ENCODE results near the gene PPIL4.

The PPIL4 gene

DNA sequence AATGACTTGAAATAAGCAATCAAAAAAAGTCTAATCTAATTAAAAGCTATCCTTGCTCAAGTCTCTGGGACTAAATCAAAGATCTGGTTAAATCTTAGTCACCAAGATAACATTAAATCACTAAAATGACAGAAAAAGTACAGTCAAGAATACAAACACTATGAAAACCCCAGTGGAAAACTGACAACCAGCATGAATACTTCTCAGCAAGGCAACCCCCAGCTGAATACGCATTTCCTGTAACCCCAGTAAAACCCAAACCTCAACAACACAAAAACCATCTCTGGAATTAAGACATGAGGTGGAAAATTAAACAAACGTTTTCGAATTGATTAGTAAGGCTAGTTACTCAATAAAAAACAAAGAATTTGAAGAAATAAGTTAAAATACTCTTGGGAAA, 37.4 kb downstream of the PPIL4 start:
- H3K4me2 ChIP-seq (ENCODE audit: low read length): no peak overlapping the region
- H3K23ac ChIP-seq (ENCODE audit: low read length): no peak overlapping the region
- no peak for DNase-seq
- H2AK5ac ChIP-seq (ENCODE audit: low read length): no peak overlapping the region
- H3K79me1 ChIP-seq (ENCODE audit: low read length): no peaks in the 10 kb centered on the region
- H2BK120ac ChIP-seq (ENCODE audit: insufficient read depth, low read length, poor library complexity): no peak overlapping the region
- H2BK12ac ChIP-seq (ENCODE audit: low read length): no peak overlapping the region
- no peak overlapping the region for H4K12ac ChIP-seq (ENCODE audit: low read depth, low read length)
- no peak overlapping the region for H3K9ac ChIP-seq (ENCODE audit: low read length)
- H2BK5ac ChIP-seq (ENCODE audit: low read depth, low read length, poor library complexity): no peak overlapping the region
- H3K4me3 ChIP-seq (ENCODE audit: low read depth, low read length): no peak overlapping the region
- H3K18ac ChIP-seq (ENCODE audit: low read length): no peak overlapping the region
- peaks cover 6% of the 10 kb centered on the region in 2 experiments for H3K36me3 ChIP-seq (ENCODE audit: control insufficient read depth in 1 of 2, insufficient read depth in 2 of 2, low read length in 2 of 2)
- no peak overlapping the region for H3K27ac ChIP-seq (ENCODE audit: low read depth, low read length)
- H3K79me2 ChIP-seq (ENCODE audit: control insufficient read depth, insufficient read depth, low read length, poor library complexity): no peaks in the 10 kb centered on the region
- H3K9me3 ChIP-seq (ENCODE audit: insufficient read depth, low read depth, low read length): no peaks in the 10 kb centered on the region
- no peak overlapping the region for H2AFZ ChIP-seq (ENCODE audit: insufficient read depth, low read length, poor library complexity)
- no peak overlapping the region for H3K4ac ChIP-seq (ENCODE audit: low read depth, low read length)
- no peak overlapping the region for H3K14ac ChIP-seq (ENCODE audit: low read length)
- no peak overlapping the region for H4K91ac ChIP-seq (ENCODE audit: low read depth, low read length)
- H4K8ac ChIP-seq (ENCODE audit: low read depth, low read length): no peak overlapping the region
- no CpG with 5 or more reads among the region's 3 CpGs for WGBS (ENCODE audit: extremely low coverage, insufficient coverage, insufficient read length)
- H3K4me1 ChIP-seq (ENCODE audit: control insufficient read depth in 1 of 2, insufficient read depth in 2 of 2, low read length in 2 of 2): no peaks in the 10 kb centered on the region
- H3K27me3 ChIP-seq (ENCODE audit: insufficient read depth, low read length): no peaks in the 10 kb centered on the region

DNA sequence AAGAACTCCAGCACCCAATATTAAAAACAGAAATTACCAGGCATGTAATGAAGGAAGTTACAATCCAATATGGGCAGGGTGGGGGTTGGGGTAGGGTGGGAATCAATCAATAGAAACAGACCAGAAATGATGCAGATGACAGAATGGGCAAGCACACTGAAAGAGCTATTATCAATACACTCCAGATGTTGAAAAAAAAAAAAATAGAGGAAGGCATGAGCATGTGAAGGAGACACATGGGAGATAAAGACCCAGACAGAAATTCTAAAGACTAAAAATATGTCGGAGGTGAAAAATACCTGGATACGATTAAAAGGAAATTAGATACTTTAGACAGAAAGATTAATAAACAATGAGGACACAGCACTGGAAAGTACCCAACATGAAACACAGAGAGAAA, 42.0 kb downstream of the PPIL4 start:
- H3K9ac ChIP-seq (ENCODE audit: low read length): no peak overlapping the region
- no peak overlapping the region for H3K4me3 ChIP-seq (ENCODE audit: low read depth, low read length)
- no peak overlapping the region for H2BK12ac ChIP-seq (ENCODE audit: low read length)
- no peak overlapping the region for H3K14ac ChIP-seq (ENCODE audit: low read length)
- no peak overlapping the region for H3K23ac ChIP-seq (ENCODE audit: low read length)
- H2AFZ ChIP-seq (ENCODE audit: insufficient read depth, low read length, poor library complexity): no peak overlapping the region
- no peak overlapping the region for H2AK5ac ChIP-seq (ENCODE audit: low read length)
- no peak overlapping the region for H2BK120ac ChIP-seq (ENCODE audit: insufficient read depth, low read length, poor library complexity)
- no peaks in the 10 kb centered on the region for H3K27me3 ChIP-seq (ENCODE audit: insufficient read depth, low read length)
- WGBS (ENCODE audit: extremely low coverage, insufficient coverage, insufficient read length): no CpG with 5 or more reads among the region's 2 CpGs
- no peaks in the 10 kb centered on the region for H3K9me3 ChIP-seq (ENCODE audit: insufficient read depth, low read depth, low read length)
- H3K18ac ChIP-seq (ENCODE audit: low read length): no peak overlapping the region
- no peak overlapping the region for H2BK5ac ChIP-seq (ENCODE audit: low read depth, low read length, poor library complexity)
- no peaks in the 10 kb centered on the region for H3K79me2 ChIP-seq (ENCODE audit: control insufficient read depth, insufficient read depth, low read length, poor library complexity)
- no peak overlapping the region for H4K12ac ChIP-seq (ENCODE audit: low read depth, low read length)
- no peaks in the 10 kb centered on the region for H3K4me1 ChIP-seq (ENCODE audit: control insufficient read depth in 1 of 2, insufficient read depth in 2 of 2, low read length in 2 of 2)
- no peak overlapping the region for H4K8ac ChIP-seq (ENCODE audit: low read depth, low read length)
- H4K91ac ChIP-seq (ENCODE audit: low read depth, low read length): no peak overlapping the region
- H3K4ac ChIP-seq (ENCODE audit: low read depth, low read length): no peak overlapping the region
- H3K4me2 ChIP-seq (ENCODE audit: low read length): no peak overlapping the region
- H3K79me1 ChIP-seq (ENCODE audit: low read length): no peaks in the 10 kb centered on the region
- peaks cover 0 to 2% of the 10 kb centered on the region in 2 experiments for H3K36me3 ChIP-seq (ENCODE audit: control insufficient read depth in 1 of 2, insufficient read depth in 2 of 2, low read length in 2 of 2)
- no peak for DNase-seq
- H3K27ac ChIP-seq (ENCODE audit: low read depth, low read length): no peak overlapping the region

DNA sequence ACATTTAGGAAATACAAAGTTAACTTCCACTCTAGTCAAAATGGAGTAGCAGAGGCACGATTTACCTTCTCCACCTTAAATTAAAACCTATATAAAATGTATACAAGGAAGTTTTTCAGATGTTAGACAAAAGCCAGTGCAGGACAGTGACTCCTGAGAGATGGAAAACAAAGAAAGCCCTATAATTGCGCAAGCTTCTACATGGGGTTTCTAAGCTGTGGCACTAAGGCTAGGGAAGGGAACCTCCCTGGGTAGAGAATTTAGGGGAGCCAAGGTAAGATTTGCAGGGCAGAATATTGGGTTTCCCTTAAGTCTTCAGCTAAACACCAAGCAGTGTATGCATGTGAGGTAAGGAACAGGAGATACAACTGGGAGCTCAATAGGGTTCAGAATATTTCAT, 42.6 kb downstream of the PPIL4 start:
- Histone ChIP-seq H4K91ac (ENCODE audit: low read depth, low read length) (no peak overlapping the region), H2AK5ac (ENCODE audit: low read length) (no peak overlapping the region), H2BK120ac (ENCODE audit: insufficient read depth, low read length, poor library complexity) (no peak overlapping the region), H3K9me3 (ENCODE audit: insufficient read depth, low read depth, low read length) (no peaks in the 10 kb centered on the region), H4K8ac (ENCODE audit: low read depth, low read length) (no peak overlapping the region), H3K9ac (ENCODE audit: low read length) (no peak overlapping the region), H3K23ac (ENCODE audit: low read length) (no peak overlapping the region), H3K4me3 (ENCODE audit: low read depth, low read length) (no peak overlapping the region), H3K4me2 (ENCODE audit: low read length) (no peak overlapping the region), H3K18ac (ENCODE audit: low read length) (no peak overlapping the region), H2BK5ac (ENCODE audit: low read depth, low read length, poor library complexity) (no peak overlapping the region), H2AFZ (ENCODE audit: insufficient read depth, low read length, poor library complexity) (no peak overlapping the region), H3K14ac (ENCODE audit: low read length) (no peak overlapping the region), H3K79me1 (ENCODE audit: low read length) (no peaks in the 10 kb centered on the region), H3K4me1 (ENCODE audit: control insufficient read depth in 1 of 2, insufficient read depth in 2 of 2, low read length in 2 of 2) (no peaks in the 10 kb centered on the region), H3K27me3 (ENCODE audit: insufficient read depth, low read length) (no peaks in the 10 kb centered on the region), H3K4ac (ENCODE audit: low read depth, low read length) (no peak overlapping the region), H2BK12ac (ENCODE audit: low read length) (no peak overlapping the region), H4K12ac (ENCODE audit: low read depth, low read length) (no peak overlapping the region), H3K27ac (ENCODE audit: low read depth, low read length) (no peak overlapping the region), H3K36me3 (ENCODE audit: control insufficient read depth in 1 of 2, insufficient read depth in 2 of 2, low read length in 2 of 2) (peaks cover 0 to 2% of the 10 kb centered on the region in 2 experiments), H3K79me2 (ENCODE audit: control insufficient read depth, insufficient read depth, low read length, poor library complexity) (no peaks in the 10 kb centered on the region)
- no peak for DNase-seq
- WGBS (ENCODE audit: extremely low coverage, insufficient coverage, insufficient read length): no CpG with 5 or more reads among the region's 2 CpGs

DNA sequence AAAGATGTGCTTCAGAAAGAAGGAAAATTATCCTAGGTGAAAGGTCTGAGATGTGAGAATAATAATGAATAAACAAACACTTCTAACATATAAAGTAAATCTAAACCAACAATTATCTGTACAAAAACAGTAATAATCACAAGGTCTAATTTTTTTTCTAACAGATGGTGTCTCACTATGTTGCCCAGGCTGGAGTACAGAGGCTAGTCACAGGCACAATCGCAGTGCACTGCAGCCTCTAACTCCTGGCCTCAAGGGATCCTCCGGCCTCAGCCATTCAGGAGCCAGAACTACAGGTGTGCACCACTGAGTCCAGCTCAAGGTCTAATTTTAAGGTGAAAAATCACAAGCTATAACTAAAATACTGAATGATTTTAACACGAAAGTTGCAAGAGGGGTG, 44.1 kb downstream of the PPIL4 start:
- DNase-seq: no peak

More for the DNA sequence above, 44.1 kb downstream of the PPIL4 start:
- Histone ChIP-seq H3K4me2 (ENCODE audit: low read length) (no peak overlapping the region), H3K18ac (ENCODE audit: low read length) (no peak overlapping the region), H2AFZ (ENCODE audit: insufficient read depth, low read length, poor library complexity) (no peak overlapping the region), H2BK120ac (ENCODE audit: insufficient read depth, low read length, poor library complexity) (no peak overlapping the region), H3K9ac (ENCODE audit: low read length) (no peak overlapping the region), H2BK5ac (ENCODE audit: low read depth, low read length, poor library complexity) (no peak overlapping the region), H3K36me3 (ENCODE audit: control insufficient read depth in 1 of 2, insufficient read depth in 2 of 2, low read length in 2 of 2) (peaks cover 0 to 2% of the 10 kb centered on the region in 2 experiments), H3K14ac (ENCODE audit: low read length) (no peak overlapping the region), H3K23ac (ENCODE audit: low read length) (no peak overlapping the region), H4K91ac (ENCODE audit: low read depth, low read length) (no peak overlapping the region), H4K12ac (ENCODE audit: low read depth, low read length) (no peak overlapping the region), H3K79me2 (ENCODE audit: control insufficient read depth, insufficient read depth, low read length, poor library complexity) (no peaks in the 10 kb centered on the region), H3K4me3 (ENCODE audit: low read depth, low read length) (no peak overlapping the region), H4K8ac (ENCODE audit: low read depth, low read length) (no peak overlapping the region), H3K79me1 (ENCODE audit: low read length) (no peaks in the 10 kb centered on the region), H3K4ac (ENCODE audit: low read depth, low read length) (no peak overlapping the region), H3K27ac (ENCODE audit: low read depth, low read length) (no peak overlapping the region), H2AK5ac (ENCODE audit: low read length) (no peak overlapping the region), H3K4me1 (ENCODE audit: control insufficient read depth in 1 of 2, insufficient read depth in 2 of 2, low read length in 2 of 2) (no peaks in the 10 kb centered on the region), H3K9me3 (ENCODE audit: insufficient read depth, low read depth, low read length) (no peaks in the 10 kb centered on the region), H3K27me3 (ENCODE audit: insufficient read depth, low read length) (no peaks in the 10 kb centered on the region), H2BK12ac (ENCODE audit: low read length) (no peak overlapping the region)
- WGBS (ENCODE audit: extremely low coverage, insufficient coverage, insufficient read length): no CpG with 5 or more reads among the region's 3 CpGs
